Stimulated activated CD8-positive, alpha-beta memory T cell treated with anti-CD3 and anti-CD28 coated beads, Interleukin-7, amount 100 ng/mL, for 24 hours (primary cell): ENCODE results near the gene PARD3.
"Not testable (repeated sequence)": the region's sequence is repeated elsewhere in the genome, so short reads cannot be mapped to it uniquely, and the experiment has no call there.

ENCODE experiments used
- DNase-seq: peaks from one replicate; pipeline ENCODE4 v3.0.0-alpha.2; 2020; ENCODE audit warnings: low read depth

PARD3 gene

DNA sequence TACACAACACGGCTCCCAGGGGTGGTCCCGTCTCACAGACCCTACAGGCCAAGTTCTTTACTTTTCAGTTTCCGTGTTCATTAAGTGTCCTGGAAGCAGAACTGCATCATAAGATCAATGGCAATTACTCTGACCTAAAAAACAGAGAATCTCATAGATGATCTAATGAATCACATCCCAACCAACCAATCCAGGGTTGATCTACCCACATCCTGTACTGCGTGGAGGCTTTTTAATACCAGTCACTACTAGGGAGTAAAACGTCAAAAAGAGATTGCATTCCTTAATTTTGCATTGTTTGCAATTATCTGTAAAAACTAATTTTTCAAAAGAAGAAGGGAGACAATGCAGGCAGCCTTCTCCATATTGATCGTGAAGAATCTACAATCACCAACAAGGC, 72.6 kb downstream of the PARD3 start:
- DNase-seq = no peak

DNA sequence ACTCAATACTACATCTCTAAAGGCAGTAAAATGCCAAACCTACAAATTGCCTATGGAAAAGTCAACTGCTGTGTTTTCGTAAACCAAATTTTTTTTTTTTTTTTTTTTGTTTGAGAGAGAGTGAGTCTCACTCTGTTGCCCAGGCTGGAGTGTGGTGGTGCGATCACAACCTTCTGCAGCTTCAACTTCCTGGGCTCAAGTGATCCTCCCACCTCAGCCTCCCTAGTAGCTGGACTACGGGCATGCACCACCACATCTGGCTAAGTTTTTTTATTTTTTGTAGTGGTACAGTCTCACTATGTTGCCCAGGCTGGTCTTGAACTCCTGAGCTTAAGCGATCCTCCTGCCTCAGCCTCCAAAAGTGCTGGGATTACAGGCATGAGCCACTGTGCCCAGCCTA, 74.0 kb downstream of the PARD3 start:
- not testable (repeated sequence) for DNase-seq

DNA sequence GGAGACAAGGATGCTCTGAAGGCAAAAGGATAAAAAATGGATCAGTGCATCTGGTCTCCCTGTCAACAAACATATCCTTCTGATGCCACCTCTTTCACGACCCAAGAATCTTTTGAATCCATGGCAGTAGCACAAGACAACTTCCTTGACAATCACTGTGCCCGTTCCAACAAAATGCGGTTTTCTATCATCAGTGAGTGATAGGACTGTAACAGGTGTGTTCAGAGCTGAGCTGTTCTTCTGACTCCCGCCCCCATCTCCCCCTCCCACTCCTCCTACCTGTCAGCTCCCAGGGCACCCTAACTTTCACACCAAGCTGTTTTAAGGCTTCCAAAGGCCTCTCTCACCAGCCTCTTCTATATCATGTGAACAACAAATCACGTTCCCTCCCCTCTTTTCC, 74.8 kb downstream of the PARD3 start:
- no peak for DNase-seq

DNA sequence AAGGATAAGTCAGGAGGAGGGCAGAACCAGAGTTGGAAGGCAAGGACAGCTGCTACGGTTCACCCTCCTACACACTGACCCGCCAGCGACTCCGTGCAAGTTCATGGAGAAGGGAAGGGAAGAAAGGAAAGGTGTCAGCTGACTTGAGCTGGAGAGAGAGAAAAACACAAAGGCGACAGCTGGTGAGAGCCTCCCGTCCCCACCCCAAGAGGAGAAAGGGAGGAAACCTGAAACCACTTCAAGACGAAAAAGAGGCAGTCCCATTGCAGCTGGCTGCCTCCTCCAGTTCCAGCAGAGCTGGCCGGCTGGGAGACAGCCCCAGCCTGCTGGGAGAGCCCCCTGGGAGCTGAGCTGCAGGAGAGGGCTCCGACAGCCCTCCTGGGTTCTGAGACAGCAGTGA, 75.2 kb downstream of the PARD3 start:
- DNase-seq = no peak

DNA sequence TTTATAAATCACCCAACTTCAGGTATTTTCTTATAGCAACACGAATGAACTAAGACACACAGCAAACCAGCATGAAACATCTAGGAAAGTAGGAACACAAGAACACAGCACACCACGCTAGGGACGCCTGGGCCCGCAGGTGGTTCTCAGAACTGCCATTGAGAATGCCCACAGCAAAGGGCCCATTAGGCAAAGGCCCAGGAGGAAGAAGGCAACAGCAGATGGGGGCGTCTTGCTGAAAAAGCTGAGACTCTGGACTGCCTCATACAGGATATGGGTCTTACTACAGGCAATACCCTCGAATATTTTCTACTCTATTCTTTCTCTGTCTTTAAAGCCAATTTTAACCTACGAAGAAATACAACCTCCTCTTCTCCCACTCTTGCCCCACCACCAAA, 77.3 kb downstream of the PARD3 start:
- no peak for DNase-seq

DNA sequence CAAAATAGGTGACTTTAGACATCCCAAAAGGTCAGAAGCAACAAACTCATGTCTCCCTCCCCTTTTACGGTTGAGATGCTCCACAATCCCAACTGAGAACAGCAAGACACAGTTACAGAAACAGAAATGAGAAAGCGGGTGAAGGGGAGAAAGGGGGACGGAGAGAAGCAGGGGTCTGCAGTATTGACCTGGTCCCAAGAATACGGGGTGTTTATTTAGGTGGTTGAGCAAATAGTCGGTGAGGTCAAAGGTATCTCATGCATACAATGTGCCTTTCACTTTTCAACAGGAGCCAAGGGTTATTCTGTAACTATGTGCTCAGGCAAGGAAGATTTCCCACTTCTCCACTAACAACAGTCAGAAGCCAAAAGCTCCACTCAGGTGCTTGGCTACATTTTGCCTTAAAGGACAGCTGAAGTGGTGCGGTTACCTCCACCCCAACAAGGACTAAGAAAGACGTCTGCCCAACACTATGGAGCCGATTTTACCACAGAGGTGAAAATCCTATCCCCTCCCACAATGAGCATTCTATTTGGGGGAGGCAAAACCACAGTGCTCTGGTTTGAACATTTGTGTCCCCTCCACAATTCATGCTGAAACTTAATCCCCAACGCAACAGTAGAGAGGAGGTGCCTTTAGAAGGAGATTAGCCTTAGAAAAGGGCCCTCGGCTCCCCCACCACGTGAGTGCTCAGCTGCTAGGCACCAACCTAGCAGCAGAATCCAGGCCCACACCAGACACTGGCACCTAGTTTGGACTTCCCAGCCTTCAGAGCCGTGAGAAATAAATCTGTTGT, 77.9 kb downstream of the PARD3 start:
- DNase-seq = no peak

DNA sequence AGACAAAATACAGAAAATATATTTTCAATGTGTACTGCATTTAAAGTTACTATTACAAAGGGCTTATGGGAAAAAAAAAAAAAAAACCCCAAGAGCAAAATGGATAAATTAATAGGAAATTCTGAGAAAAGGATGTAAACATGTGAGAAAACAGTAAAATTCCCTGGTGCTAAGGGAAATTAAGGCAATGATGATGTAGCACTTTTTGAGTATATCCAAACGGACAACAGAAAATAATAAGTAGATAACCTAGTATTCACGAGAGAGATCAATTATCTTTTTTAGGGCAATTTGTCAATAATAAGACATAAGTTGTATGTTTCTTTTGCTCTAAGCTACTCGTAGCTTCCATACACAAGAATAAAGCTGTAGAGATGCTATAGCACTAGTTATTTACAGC, 80.2 kb downstream of the PARD3 start:
- no peak for DNase-seq

DNA sequence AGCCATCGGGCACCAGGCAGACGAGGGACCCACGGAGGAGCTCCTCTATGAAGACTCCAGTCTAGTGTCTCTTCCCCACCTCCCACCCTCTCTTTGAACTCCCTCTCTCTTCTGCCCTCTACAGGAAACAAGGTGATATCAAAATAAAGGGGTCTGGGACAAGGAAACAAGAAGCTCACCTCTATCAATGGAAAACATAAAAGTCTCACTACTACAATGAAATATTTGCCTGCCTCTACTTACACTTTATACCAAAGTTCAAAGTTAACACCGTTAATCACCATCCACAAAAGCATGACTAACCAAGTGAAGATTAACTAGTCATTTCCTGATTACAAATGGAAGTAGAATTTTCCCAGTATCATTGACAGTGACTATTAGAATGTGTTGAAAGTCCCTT, 82.2 kb downstream of the PARD3 start:
- DNase-seq = no peak

DNA sequence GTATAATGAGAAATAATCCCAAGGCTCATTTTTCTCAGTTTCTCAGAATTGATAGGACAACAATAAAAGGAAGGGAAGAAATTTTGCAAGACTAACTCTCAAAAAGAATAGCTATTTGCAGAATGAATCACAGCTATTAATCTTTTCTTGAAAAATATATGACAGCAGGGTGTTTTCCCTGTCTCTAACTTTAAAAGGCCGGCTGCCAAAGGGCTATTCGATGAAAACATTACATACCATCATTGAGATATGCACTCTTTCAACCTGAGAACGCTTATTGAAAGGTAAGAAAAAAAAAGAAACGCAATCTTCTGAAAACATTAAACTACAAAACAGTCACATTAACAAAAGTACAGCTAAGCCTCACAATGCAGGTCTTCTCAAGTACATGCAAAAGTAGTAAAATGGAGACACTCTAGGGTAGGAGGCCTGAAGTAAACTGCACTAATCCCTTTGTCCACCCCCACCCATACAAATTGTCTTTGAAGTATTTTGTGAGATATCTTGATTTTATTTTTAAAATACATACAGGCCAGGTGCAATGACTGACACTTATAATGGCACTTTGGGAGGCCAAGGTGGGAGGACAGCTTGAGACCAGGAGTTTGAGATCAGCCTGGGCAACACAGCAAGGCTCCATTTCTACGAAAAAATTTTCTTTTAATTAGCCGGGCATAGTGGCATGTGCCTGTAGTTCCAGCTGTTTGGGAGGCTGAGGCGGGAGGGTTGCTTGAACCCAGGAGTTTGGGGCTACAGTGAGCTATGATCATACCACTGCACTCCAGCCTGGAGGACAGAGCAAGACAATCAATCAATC, 83.0 kb downstream of the PARD3 start:
- DNase-seq = no peak

DNA sequence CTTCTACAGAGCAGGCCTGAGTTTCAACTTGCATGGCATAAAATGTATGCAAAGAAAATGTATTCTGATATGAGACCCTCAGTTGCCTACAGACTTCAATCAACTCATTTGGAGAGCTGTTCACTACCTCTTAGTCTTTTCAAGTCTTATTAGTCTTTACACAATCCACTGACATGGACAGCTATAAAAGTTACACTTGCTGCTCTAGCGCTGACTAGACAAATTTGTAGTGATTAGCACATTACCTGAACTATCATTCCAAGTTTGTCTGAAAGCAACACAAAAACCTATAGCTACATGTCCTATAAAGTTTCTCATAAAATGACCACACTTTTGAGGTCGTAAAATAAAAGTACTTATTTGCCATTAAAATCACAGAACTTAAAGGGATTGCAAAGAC, 83.9 kb downstream of the PARD3 start:
- no peak for DNase-seq

DNA sequence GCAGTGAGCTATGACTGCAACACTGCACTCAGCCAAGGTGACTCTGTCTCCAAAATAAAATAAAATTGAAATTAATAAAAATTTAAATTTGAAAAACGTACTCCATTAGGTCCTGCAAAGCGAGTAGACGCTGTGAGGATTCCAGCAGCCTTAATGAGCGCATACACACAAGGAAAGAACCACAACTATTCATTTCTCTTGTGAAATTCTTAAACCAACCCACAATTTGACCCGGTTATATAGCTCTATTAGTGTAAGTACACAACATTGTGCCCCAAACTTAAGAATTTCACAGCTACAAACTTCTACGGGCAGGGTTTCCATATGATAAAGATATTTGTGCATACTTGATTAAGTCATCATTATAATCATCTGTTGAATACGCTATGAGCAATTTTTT, 84.4 kb downstream of the PARD3 start:
- DNase-seq = no peak

DNA sequence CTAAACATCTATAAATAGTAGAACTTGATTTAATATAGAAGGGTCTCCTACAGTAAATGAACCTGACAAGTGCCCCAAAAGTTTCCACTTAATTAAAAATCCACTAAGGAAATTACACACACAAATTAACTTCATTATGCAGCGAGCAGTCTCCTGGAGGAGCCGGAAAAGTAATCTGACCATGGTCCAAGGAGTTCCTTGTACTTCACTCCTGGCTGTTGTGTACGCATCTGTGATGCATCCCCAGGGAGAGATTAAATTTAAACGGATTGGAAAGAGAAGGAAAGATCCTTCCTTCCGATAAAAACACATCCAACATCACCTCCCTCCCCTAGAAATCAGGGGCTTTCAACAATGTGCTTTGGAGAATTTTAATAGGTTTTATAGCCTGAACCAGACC, 85.5 kb downstream of the PARD3 start:
- no peak for DNase-seq

DNA sequence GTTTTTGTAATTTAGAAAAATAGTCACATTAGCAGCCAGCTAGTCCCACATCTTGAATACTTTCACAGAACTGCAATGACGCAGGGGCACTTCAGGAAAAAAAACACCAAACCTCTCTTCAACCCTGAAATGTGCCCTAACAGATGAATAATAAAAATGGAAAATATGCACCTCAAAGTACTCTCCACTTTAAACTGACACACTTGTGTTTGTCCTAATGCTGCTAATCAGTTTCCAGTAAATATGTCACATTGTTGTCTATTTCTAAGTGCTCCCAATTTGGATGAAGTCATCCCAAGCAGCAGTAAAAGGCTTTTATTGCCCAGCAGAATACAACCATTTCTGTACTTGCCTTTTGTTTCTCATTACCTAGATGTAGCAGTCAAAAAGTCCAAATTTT, 86.7 kb downstream of the PARD3 start:
- no peak for DNase-seq

DNA sequence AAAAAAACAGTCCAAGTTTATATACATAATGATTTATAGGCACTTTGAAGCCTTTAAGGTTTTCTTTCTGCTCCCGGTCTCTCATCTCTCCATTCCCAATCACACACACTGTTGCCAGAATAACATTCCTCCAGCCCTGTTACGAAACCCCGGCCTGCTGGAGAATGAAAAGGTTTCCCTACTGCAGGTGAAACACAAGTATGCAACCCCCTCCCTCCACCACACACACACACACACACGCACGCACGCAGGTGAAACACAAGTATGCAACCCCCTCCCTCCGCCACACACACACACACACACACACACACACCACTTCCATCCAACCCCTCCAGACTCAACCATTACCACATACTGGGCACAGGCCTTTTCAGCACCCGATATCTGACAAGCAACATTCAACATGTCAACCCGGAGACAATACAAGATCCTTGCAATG, 87.5 kb downstream of the PARD3 start:
- DNase-seq = no peak

DNA sequence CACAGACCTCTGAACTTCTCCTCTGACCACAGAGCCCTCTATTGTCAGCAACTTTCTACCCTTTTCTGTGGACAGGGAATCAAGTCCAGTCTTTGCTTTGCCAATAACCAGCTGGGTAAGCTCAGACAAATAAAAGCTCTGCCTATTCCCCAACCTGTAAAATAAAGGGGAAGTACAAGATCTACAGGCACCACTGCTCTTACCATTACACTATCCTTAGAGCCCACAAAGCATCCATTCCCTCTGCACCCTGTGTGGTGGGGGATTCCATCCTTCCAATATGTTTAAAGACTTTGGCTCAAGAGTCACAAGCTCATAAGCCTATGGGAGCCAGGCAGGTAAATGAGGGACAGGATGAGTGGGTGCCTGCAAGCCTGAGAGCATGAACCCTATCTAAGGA, 88.2 kb downstream of the PARD3 start:
- no peak for DNase-seq

DNA sequence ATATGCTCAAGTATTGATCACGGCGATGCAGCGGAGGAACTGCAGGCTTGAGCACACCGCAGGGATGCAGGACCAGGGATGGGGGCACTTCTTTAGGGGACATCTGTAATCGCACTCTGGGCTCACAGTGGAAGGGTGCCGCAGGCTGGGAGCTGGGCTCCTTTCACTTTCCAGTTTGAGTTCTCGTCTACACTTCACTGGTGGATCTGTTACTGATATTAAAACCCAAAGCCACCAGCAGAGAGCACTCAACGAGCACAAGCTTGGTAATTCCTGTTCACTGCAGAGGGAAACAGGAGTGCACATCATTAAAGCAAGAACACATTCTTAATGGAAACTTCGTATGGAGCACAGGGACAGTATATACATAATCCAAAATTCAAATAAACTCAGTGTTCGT, 91.3 kb downstream of the PARD3 start:
- no peak for DNase-seq

DNA sequence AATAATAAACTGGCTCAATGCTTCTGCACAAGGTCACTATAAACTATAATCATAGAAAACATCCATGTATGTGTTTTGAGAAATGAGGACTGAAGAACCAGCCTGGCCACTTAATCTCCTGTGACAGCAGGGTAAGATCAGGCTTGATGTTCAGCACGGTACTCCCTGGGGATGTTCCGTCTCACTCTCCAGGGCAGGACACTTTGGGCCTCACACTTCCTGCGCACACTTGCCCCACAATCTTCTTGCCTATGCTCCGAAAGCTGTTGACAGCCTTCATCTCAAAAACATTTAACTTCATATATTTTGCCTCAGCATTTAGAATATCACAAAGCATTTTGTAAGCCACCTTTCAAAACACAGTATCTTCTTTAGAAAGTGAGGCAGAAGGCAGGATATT, 92.7 kb downstream of the PARD3 start:
- no peak for DNase-seq

DNA sequence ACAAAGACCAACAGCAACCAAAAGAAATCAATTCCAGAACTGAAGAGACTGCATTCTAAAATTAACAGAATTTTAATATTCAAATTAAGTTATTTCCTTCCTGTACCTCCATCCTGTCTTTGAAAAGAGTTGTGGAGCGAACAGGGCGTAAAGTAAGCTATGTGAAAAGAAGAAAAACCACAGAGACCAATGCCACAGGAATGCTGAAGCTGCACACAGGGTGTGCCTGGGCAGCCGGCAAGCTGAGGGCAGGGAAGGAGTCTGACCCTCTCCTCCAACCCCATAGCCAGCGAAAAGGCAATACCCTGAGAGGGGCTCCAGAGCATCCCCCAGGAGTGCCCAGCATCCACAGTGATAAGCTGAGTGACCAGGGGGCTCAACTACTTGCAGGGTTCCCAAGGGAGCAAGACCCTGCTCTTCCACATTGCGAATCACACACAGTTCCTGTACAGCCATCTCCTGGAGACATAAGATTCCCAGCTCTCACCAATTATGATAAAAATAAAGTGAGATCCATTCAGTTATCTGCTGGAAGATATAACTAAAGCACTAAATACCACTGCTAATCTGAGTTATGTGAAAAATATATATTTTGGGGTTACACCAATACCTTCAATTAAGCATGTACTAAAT, 93.8 kb downstream of the PARD3 start:
- DNase-seq = no peak

DNA sequence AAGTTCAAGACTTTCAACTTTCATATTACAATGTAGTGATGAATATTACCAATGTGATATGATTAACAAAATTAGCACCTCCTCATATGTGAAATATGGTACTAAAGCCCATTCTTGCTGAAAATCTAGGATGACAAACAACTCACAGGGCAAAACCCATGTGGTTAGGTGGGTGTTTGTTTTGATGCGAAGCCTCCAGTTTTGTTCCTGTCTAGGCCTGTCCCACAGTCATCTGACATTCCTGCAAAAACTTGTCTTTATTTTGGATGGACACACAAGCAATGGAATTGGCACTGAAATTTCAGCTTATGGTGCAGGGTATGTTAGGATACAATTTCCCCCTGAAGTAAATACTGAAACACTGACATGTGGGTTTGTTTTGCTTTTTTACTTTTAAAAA, 95.3 kb downstream of the PARD3 start:
- no peak for DNase-seq

DNA sequence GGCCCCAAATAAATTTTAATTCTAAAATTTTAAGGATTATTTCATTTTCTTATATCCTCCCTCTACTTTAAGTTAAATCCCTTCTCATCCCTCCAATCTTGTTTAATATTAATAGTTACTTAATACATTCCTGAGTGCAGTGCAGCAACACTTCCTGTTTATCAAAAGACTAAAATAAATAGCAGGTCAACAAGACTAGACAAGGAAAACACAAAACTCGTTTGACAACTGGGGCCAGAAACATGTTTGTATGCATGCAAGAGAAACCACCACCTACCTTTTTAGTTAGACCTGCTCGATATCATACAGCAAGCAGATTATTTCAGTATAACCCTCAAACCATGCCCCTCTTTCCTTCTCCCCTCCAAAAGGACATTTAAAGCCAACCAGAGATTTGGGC, 95.8 kb downstream of the PARD3 start:
- DNase-seq = no peak

DNA sequence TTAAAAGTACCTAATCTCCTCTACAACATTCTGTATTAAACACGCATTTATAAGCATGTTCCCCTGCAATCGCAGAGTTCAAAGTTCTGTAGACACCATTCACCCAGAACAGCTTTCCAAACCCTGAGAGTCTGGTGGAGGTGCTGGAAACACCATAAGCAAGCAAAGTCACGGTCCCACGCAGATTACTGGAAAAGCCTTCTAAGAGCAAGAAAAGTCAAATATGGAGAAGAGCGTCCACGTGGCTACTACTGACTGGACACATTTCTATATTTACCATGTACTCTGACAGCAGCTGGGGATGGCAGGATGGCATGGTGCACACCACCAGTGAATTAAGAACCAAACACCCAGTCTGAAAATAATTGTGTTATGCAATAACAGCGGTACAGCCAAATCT, 97.7 kb downstream of the PARD3 start:
- DNase-seq = no peak

DNA sequence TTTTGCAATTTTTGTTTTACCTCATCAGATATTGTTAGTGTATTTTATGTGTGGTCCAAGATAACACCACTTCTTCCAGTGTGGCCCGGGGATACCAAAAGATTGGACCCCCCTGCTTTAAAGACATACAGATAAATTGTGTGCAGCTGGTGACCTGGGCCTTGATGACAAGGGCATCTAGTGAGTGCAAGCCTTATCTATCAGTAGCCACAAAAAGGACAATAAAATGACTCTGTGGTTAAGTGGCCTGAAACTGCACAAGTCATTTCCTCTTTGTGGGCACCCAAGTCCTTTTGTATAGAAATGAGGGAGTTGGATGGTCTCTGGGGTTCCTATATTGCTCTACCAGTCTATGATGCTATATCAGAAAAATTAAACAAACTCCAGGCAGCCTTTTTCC, 98.1 kb downstream of the PARD3 start:
- DNase-seq = no peak

DNA sequence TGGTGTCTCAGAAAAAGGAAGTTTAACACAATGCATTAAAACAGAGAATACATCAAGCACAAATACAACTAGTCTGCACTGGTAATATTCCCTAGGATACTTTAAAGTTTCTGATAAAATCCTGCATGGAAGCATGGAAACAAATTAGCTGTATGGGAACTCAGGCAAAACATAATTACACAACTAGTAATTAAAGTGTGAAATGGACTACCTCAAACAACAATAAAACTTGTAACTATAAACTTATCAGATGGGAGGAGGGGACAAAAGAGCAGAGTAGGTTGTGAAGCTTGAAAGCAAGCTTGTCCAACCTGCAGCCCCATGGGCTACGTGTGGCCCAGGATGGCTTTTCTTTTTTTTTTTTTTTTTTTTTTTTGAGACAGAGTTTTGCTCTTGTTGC, 98.9 kb downstream of the PARD3 start:
- DNase-seq = no peak
